Measurements from ENCODE around the gene PRRT1B.
"Not testable (repeated sequence)": the region's sequence is repeated elsewhere in the genome, so short reads cannot be mapped to it uniquely, and the experiment has no call there.

PRRT1B gene

GRCh38 chr9:131546336-131547084 is 1.2 kb downstream of the PRRT1B start:
- Histone ChIP-seq H3K27me3 (peaks cover 46% of the 10 kb centered on the region), H3K27ac (no peak overlapping the region), H3K4me1 (no peaks in the 10 kb centered on the region), H3K36me3 (no peaks in the 10 kb centered on the region), H3K4me3 (0 out of 2 replicates have a peak overlapping the region, but pooled peaks have one; percentile 3), H3K9ac (no peak overlapping the region), H3K9me3 (peaks cover 66% of the 10 kb centered on the region), H4K20me1 (no peaks in the 10 kb centered on the region), H3K4me2 (no peak overlapping the region)
- no peak for TF ChIP-seq Cebpa-rat (IDR thresholded peaks at IDR 0.05)

DNA sequence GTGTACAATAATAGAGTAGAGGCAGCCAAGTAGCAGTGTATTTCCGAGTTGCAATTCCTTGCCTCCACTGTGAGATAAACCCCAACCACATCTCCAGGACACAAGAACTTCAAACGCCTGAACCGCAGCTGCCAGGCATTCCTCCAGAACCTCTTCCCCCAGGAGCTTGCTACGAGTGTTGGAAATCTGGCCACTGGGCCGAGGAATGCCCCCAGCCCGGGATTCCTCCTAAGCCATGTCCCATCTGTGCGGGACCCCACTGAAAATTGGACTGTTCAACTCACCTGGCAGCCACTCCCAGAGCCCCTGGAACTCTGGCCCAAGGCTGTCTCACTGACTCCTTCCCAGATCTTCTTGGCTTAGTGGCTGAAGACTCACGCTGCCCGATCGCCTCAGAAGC is 3.9 kb downstream of the PRRT1B start:
- not testable (repeated sequence) for H3K9ac ChIP-seq, H3K4me2 ChIP-seq, H3K4me3 ChIP-seq, H3K36me3 ChIP-seq, H4K20me1 ChIP-seq, H3K27ac ChIP-seq, H3K4me1 ChIP-seq
- Histone ChIP-seq H3K27me3 (peaks cover 45% of the 10 kb centered on the region), H3K9me3 (peaks cover 43% of the 10 kb centered on the region)

GRCh38 chr9:131550465-131550864 is 5.1 kb downstream of the PRRT1B start:
- H3K9ac ChIP-seq, H3K4me1 ChIP-seq, H4K20me1 ChIP-seq, H3K36me3 ChIP-seq, H3K4me2 ChIP-seq, H3K4me3 ChIP-seq, H3K27ac ChIP-seq: not testable (repeated sequence)
- H3K9me3 ChIP-seq = peaks cover 30% of the 10 kb centered on the region
- H3K27me3 ChIP-seq = peaks cover 34% of the 10 kb centered on the region

DNA sequence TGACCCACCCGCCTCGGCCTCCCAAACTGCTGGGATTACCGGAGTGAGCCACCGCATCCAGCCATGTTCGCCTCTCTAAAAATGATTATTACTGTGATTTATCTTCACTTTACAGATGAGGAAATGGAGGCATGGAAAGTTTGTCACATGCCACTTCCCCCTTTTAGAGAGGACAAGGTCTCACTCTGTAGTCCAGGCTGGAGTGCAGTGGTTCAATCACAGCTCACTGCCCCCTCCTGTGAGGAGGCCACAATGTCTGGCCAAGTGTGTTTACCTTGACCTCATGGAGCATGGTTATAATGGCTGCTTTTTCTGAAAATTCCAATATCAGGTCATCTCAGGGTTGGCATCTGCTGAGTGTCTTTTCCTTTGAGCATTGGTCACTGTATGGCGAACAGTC is 6.7 kb downstream of the PRRT1B start:
- Histone ChIP-seq H4K20me1 (no peaks in the 10 kb centered on the region), H3K9ac (no peak overlapping the region), H3K36me3 (no peaks in the 10 kb centered on the region), H3K27me3 (peaks cover 18% of the 10 kb centered on the region), H3K9me3 (peaks cover 14% of the 10 kb centered on the region; the same call in 1 of the 2 replicates), H3K4me2 (no peak overlapping the region), H3K4me1 (no peaks in the 10 kb centered on the region), H3K27ac (no peak overlapping the region), H3K4me3 (no peak overlapping the region)
- TF ChIP-seq Cebpa-rat (IDR thresholded peaks at IDR 0.05) = no peak

GRCh38 chr9:131554087-131554842 is 8.9 kb downstream of the PRRT1B start:
- Histone ChIP-seq H3K36me3 (peaks cover 5% of the 10 kb centered on the region; the same call in 1 of the 2 replicates), H3K4me3 (no peak overlapping the region), H3K27ac (no peak overlapping the region), H4K20me1 (no peaks in the 10 kb centered on the region), H3K9ac (no peak overlapping the region), H3K27me3 (no peaks in the 10 kb centered on the region), H3K9me3 (no peaks in the 10 kb centered on the region), H3K4me1 (no peaks in the 10 kb centered on the region), H3K4me2 (no peak overlapping the region)
- no peak for TF ChIP-seq Cebpa-rat (IDR thresholded peaks at IDR 0.05)

DNA sequence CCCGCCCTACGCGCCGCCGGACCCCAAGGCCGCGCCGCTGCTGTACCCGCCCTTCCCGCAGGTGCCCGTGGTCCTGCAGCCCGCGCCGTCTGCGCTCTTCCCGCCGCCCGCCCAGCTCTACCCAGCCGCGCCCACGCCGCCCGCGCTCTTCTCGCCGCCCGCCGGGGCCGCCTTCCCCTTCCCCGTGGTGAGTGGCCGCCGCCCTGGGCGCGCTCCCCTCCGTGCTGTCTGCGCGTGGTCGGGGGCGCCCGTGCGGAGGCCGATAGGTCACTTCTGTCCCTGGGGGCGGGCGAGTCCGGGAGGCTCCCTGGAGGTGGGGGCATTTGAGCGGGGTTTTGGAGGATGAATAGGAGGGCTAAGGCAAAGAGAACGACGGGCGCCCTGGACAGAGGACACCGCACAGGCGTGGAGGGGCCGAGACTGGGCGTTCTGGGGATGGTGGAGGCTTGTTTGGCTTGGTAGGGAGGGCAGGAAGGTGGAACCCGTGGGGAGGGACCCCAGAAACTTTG is 9.6 kb downstream of the PRRT1B start:
- H3K4me2 ChIP-seq = no peak overlapping the region
- H3K9me3 ChIP-seq = no peaks in the 10 kb centered on the region
- H3K27ac ChIP-seq = no peak overlapping the region
- no peaks in the 10 kb centered on the region for H4K20me1 ChIP-seq
- peaks cover 5% of the 10 kb centered on the region; the same call in 1 of the 2 replicates for H3K36me3 ChIP-seq
- H3K27me3 ChIP-seq = no peaks in the 10 kb centered on the region
- no peak overlapping the region for H3K9ac ChIP-seq
- TF ChIP-seq Cebpa-rat (IDR thresholded peaks at IDR 0.05) = no peak
- H3K4me3 ChIP-seq = no peak overlapping the region
- H3K4me1 ChIP-seq = no peaks in the 10 kb centered on the region

GRCh38 chr9:131555841-131556673 is 10.7 kb downstream of the PRRT1B start:
- TF ChIP-seq Cebpa-rat (IDR thresholded peaks at IDR 0.05) = no peak
- Histone ChIP-seq H3K9ac (no peak overlapping the region), H3K4me2 (no peak overlapping the region), H3K4me3 (no peak overlapping the region), H3K4me1 (no peaks in the 10 kb centered on the region), H3K36me3 (peaks cover 5% of the 10 kb centered on the region; the same call in 1 of the 2 replicates), H4K20me1 (no peaks in the 10 kb centered on the region), H3K27me3 (no peaks in the 10 kb centered on the region), H3K27ac (no peak overlapping the region), H3K9me3 (peaks cover 4% of the 10 kb centered on the region; the same call in 1 of the 2 replicates)

DNA sequence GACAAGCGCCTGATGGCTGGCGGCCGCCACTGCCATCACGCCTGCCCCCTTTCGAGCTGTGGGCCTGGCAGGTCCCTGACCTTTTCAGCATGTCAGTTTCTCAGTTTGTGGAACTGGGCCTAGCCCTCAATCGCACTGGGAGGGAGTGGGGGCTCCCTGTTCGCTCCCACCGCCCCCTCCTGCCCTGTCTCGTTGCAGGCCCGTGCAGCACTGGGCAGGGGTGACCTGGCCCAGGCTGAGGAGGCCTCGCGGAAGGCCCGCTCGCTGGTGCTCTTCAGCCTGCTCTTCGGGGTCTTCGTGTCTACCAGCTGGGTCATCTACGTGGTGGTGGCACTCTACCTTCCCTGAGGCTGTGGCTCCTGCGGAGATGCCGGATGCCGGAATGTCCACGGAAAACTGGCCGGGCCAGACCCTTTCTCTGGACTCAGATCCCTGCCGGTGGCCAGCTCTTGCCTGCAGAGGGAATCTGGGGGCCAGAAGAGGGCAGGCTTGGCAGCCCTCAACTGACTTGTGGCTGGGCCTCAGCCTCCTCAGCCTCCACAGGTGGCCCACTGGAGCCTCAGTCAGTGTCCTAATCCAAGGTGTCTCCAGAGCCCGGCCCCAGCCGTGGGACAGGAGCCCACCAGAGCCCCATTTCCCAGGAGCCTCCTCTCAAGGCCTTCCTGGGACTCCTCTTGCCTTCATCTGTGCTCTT is 12.7 kb downstream of the PRRT1B start:
- Histone ChIP-seq H3K4me1 (no peaks in the 10 kb centered on the region), H3K4me3 (no peak overlapping the region), H3K27ac (no peak overlapping the region), H4K20me1 (no peaks in the 10 kb centered on the region), H3K4me2 (no peak overlapping the region), H3K9me3 (peaks cover 13% of the 10 kb centered on the region), H3K27me3 (no peaks in the 10 kb centered on the region), H3K36me3 (peaks cover 5% of the 10 kb centered on the region; the same call in 1 of the 2 replicates), H3K9ac (no peak overlapping the region)
- TF ChIP-seq Cebpa-rat (IDR thresholded peaks at IDR 0.05) = no peak

- peaks cover 5% of the 10 kb centered on the region; the same call in 1 of the 2 replicates for H3K36me3 ChIP-seq
- H3K27ac ChIP-seq = no peak overlapping the region
- H4K20me1 ChIP-seq = no peaks in the 10 kb centered on the region
- no peak for TF ChIP-seq Cebpa-rat (IDR thresholded peaks at IDR 0.05)
- no peaks in the 10 kb centered on the region for H3K4me1 ChIP-seq
- peaks cover 22% of the 10 kb centered on the region for H3K9me3 ChIP-seq
- H3K27me3 ChIP-seq = no peaks in the 10 kb centered on the region
- no peak overlapping the region for H3K4me3 ChIP-seq
- no peak overlapping the region for H3K4me2 ChIP-seq
- no peak overlapping the region for H3K9ac ChIP-seq
Measured at GRCh38 chr9:131559421-131560000, 14.2 kb downstream of the PRRT1B start.
